ENCODE measurements around the gene RAP1GDS1.
A peak's percentile ranks its signal among the peaks of the same experiment; 100 is the strongest.
"Not testable (repeated sequence)": the region's sequence is repeated elsewhere in the genome, so short reads cannot be mapped to it uniquely, and the experiment has no call there.

Gene RAP1GDS1

GRCh38 chr4:98430708-98431403 is 169.7 kb downstream of the RAP1GDS1 start:
- DNase-seq (ENCODE audit: low spot score) = no peak

- no peak for DNase-seq (ENCODE audit: low spot score)
Observed at GRCh38 chr4:98433691-98434090, 172.5 kb downstream of the RAP1GDS1 start.

- DNase-seq (ENCODE audit: low spot score) = no peak
Observed at GRCh38 chr4:98434816-98435215, 173.6 kb downstream of the RAP1GDS1 start.

- DNase-seq (ENCODE audit: low spot score) = no peak
Observed at GRCh38 chr4:98444371-98444770, 183.2 kb downstream of the RAP1GDS1 start.

GRCh38 chr4:98446499-98447375 is 185.6 kb downstream of the RAP1GDS1 start:
- DNase-seq (ENCODE audit: low spot score) = no peak

- DNase-seq (ENCODE audit: low spot score) = no peak
Observed at GRCh38 chr4:98447648-98448047, 186.5 kb downstream of the RAP1GDS1 start.

- DNase-seq (ENCODE audit: low spot score) = no peak
Observed at GRCh38 chr4:98448908-98449307, 187.7 kb downstream of the RAP1GDS1 start.

GRCh38 chr4:98452091-98452490 is 190.9 kb downstream of the RAP1GDS1 start:
- no peak for DNase-seq (ENCODE audit: low spot score)

- DNase-seq (ENCODE audit: low spot score) = not testable (repeated sequence)
Observed at GRCh38 chr4:98457422-98457821, 196.2 kb downstream of the RAP1GDS1 start.

GRCh38 chr4:98461121-98461865 is 200.1 kb downstream of the RAP1GDS1 start:
- not testable (repeated sequence) for DNase-seq (ENCODE audit: low spot score)

- DNase-seq (ENCODE audit: low spot score) = no peak
Observed at GRCh38 chr4:98462487-98462886, 201.3 kb downstream of the RAP1GDS1 start.

GRCh38 chr4:98466868-98467599 is 205.8 kb downstream of the RAP1GDS1 start:
- no peak for DNase-seq (ENCODE audit: low spot score)

GRCh38 chr4:98467627-98468072 is 206.5 kb downstream of the RAP1GDS1 start:
- DNase-seq (ENCODE audit: low spot score) = peak; percentile 82

GRCh38 chr4:98468709-98469108 is 207.5 kb downstream of the RAP1GDS1 start:
- DNase-seq (ENCODE audit: low spot score) = no peak

GRCh38 chr4:98469771-98470170 is 208.6 kb downstream of the RAP1GDS1 start:
- no peak for DNase-seq (ENCODE audit: low spot score)

- DNase-seq (ENCODE audit: low spot score) = no peak
Observed at GRCh38 chr4:98470366-98470765, 209.2 kb downstream of the RAP1GDS1 start.

GRCh38 chr4:98470831-98471230 is 209.6 kb downstream of the RAP1GDS1 start:
- DNase-seq (ENCODE audit: low spot score) = no peak

GRCh38 chr4:98473046-98473445 is 211.9 kb downstream of the RAP1GDS1 start:
- DNase-seq (ENCODE audit: low spot score) = no peak

- no peak for DNase-seq (ENCODE audit: low spot score)
Observed at GRCh38 chr4:98474408-98474844, 213.2 kb downstream of the RAP1GDS1 start.

- DNase-seq (ENCODE audit: low spot score) = no peak
Observed at GRCh38 chr4:98476891-98477290, 215.7 kb downstream of the RAP1GDS1 start.

- DNase-seq (ENCODE audit: low spot score) = not testable (repeated sequence)
Observed at GRCh38 chr4:98479590-98479989, 218.4 kb downstream of the RAP1GDS1 start.
